ENCODE measurements around the gene NBR1.
A peak's percentile ranks its signal among the peaks of the same experiment; 100 is the strongest.
"Not testable (repeated sequence)": the region's sequence is repeated elsewhere in the genome, so short reads cannot be mapped to it uniquely, and the experiment has no call there.

The NBR1 gene

GRCh38 chr17:43170766-43171585, at the start of gene NBR1:
Gene NBR1 (plus strand): TSS chr17:43171214. CDS start chr17:43175800, 4,586 bp downstream.
- DNase-seq: peak; percentile 95 to 98

DNA sequence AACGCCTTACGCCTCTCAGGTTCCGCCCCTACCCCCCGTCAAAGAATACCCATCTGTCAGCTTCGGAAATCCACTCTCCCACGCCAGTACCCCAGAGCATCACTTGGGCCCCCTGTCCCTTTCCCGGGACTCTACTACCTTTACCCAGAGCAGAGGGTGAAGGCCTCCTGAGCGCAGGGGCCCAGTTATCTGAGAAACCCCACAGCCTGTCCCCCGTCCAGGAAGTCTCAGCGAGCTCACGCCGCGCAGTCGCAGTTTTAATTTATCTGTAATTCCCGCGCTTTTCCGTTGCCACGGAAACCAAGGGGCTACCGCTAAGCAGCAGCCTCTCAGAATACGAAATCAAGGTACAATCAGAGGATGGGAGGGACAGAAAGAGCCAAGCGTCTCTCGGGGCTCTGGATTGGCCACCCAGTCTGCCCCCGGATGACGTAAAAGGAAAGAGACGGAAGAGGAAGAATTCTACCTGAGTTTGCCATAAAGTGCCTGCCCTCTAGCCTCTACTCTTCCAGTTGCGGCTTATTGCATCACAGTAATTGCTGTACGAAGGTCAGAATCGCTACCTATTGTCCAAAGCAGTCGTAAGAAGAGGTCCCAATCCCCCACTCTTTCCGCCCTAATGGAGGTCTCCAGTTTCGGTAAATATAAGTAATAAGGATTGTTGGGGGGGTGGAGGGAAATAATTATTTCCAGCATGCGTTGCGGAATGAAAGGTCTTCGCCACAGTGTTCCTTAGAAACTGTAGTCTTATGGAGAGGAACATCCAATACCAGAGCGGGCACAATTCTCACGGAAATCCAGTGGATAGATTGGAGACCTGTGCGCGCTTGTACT, 45.7 kb upstream of the NBR1 start, which contains the start of gene BRCA1:
BRCA1 (minus strand) TSS at position 232 of the 834 bp plus-strand sequence. CDS start 1,268 bp downstream, outside the sequence.
- DNase-seq: peak; percentile 99

DNA sequence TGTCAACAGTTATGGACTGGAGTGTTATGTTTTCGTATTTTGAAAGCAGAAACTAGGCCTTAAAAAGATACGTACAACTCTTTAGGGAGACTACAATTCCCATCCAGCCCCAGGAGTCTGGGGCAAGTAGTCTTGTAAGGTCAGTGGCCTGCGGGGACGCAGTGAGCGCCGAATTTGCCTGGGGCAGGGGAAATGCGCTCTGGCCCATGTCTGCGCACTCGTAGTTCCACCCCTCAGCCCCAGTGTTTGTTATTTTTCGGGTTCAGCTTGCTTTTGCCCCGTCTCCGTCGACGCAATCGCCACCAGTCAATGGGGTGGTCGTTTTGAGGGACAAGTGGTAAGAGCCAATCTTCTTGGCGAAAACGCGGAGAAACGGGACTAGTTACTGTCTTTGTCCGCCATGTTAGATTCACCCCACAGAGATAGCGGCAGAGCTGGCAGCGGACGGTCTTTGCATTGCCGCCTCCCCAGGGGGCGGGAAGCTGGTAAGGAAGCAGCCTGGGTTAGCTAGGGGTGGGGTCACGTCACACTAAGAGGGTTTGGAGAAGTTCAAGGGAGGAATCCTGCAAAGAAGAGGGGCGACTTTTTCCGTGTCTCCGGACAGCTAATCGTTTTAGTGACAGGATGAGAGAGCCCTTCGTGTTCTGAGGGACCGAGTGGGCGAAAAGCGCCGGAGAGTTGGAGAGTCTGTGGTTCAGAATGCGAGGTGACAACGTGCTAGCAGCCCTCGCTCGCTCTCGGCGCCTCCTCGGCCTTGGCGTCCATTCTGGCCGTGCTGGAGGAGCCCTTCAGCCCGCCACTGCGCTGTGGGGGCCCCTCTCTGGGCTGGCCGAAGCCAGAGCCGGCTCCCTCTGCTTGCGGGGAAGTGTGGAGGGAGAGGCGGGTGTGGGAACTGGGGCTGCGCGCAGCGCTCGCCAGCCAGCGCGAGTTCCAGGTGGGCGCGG, 44.8 kb upstream of the NBR1 start:
- peak; percentile 14 to 15 for DNase-seq

DNA sequence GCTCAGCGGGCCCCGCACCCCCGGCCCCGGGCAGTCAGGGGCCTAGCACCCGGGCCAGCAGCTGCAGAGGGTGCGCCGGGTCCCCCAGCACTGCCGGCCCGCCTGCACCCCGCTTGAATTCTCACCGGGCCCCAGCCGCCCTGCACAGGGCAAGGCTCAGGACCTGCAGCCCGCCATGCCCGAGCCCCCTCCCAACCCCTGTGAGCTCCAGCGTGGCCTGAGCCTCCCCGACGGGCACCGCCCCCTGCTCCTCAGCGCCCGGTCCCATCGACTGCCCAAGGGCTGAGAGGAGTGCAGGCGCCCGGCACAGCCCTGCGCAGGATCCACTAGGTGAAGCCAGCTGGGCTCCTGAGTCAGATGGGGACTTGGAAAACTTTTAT, 44.1 kb upstream of the NBR1 start:
- no peak for DNase-seq

DNA sequence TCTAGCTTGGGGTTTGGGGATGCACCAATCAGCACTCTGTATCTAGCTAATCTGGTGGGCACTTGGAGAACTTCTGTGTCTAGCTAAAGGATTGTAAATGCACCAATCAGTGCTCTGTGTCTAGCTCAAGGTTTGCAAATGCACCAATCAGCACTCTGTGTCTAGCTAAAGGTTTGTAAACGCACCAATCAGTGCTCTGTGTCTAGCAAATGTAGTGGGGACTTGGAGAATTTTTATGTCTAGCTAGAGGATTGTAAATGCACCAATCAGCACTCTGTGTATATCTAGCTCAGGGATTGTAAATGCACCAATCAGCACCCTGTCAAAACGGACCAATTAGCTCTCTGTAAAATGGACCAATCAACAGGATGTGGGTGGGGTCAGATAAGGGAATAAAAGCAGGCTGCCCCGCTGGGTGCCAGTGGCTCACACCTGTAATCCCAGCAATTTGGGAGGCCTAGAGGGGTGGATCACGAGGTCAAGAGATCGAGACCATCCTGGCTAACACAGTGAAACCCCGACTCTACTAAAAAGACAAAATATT, 43.6 kb upstream of the NBR1 start:
- not testable (repeated sequence) for DNase-seq

- DNase-seq: no peak
Measured at GRCh38 chr17:43129671-43130010, 41.4 kb upstream of the NBR1 start.

DNA sequence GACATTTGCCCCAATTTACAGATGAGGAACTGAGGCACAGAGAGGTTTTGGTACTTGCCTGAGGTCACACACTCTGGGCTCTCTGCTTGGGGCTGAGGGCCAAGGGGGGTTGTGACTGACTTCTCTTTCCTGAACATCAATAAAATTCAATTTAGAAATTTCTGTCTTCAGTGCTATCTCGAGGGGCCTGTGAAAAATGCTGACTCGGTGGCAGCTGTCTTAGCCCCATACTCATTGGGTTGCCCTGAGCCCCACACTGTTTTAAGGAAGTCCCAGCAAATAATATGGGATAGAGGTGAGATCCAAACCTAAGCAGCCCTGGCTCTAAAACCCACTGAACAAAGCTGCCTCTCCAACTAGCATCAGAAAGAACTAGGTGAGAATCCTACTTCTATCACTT, 38.9 kb upstream of the NBR1 start:
- DNase-seq: no peak

DNA sequence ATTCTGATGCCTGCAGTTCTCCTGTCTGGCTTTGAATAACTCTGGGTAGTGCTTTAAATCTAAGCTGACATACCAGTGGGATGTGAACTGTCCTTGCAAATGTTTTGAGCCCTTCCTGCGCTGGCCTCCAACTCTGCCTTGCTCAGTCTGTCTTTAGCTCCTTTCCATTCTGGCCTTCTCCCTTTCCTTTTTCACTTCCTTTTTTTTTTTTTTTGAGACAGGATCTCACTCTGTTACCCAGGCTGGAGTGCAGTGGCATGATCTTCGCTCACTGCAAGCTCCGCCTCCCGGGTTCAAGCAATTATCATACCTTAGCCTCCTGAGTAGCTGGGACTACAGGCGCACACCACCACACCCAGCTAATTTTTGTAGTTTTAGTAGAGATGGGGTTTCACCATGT, 37.6 kb upstream of the NBR1 start:
- DNase-seq: not testable (repeated sequence)

- DNase-seq: no peak
Measured at GRCh38 chr17:43134774-43135453, 36.1 kb upstream of the NBR1 start.

GRCh38 chr17:43135454-43135819, 35.6 kb upstream of the NBR1 start:
- DNase-seq: no peak

GRCh38 chr17:43136574-43136973, 34.4 kb upstream of the NBR1 start:
- not testable (repeated sequence) for DNase-seq

- not testable (repeated sequence) for DNase-seq
Measured at GRCh38 chr17:43138531-43138930, 32.5 kb upstream of the NBR1 start.

DNA sequence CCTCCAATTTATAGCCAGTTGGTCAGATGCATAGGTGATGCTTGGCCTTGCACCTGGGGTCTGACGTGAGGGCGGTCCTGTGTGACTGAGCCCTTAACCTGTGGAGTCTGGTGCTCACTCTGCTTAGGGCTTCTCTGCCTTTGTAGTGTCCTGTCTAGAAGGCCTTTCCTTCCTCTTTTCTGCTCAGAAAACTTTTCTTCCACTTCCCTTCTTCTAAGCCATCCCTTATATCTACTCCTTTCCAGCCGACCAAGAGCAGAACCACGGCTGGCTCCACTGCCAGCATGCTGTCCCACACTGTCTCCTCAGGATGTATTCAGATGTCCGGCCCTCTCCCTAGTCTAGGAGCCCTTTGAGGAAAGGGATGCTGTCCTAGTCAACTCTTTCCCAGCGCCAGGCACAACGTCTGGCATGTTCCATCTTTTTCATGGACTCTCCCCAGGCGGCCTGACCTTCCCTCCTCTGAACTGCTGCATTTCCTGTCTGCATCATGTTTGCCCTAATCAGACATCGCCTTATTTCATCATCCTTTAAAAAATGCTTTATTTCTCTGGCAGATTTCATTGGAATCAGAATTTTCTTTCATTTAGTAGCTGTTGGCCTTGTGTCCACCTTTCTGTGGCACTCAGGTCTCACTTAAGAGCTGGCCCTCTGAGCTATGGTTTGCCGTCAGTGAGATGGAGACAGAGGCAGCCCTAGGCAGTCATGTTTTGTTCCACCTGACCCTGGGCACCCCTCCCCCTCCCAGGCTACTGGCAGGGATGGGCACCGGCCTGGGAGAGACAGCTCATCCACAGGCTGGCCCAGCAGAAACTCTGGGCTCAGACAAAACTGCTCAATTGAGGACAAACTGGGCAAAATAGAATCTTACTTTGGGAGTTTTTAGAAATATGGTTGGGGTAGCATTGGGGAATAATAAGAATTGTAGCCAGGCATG, 30.4 kb upstream of the NBR1 start:
- DNase-seq: no peak

DNA sequence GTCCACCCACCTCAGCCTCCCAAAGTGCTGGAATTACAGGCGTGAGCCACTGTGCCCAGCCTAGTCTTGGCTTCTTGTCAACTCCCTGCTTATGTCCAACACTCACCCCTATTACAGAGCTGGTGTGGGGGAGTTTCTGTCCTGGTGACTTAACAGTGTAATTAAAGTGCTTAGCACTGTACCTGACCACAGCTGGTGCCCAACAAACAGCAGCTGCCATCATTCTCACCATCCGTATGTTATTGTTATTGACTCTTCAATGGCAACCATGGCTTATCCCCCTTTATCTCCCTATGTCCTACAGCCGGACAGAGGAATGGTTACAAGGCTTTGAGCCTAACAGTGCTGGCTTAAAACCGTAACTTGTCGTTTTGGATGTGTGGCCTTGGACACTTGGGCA, 28.9 kb upstream of the NBR1 start:
- no peak for DNase-seq

DNA sequence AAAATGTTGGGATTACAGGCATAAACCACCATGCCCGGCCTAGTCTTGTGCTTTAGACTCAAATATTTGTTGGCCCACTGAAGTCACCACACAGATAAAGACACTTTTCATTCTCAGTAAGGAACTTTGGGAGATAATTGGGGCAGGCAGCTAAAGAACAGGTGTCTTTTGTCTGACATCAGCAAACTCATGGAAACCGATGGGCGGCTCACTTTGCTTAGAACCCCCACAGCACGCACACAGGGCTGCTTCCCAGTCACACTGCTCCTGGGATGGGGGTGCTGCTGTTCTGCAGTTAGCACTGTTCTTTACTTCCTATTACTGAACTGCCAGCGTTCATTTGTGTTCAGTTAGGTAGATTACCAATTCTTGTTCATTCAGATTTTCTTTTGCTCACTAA, 27.8 kb upstream of the NBR1 start:
- DNase-seq: no peak

- DNase-seq: no peak
Measured at GRCh38 chr17:43146649-43147048, 24.4 kb upstream of the NBR1 start.

DNA sequence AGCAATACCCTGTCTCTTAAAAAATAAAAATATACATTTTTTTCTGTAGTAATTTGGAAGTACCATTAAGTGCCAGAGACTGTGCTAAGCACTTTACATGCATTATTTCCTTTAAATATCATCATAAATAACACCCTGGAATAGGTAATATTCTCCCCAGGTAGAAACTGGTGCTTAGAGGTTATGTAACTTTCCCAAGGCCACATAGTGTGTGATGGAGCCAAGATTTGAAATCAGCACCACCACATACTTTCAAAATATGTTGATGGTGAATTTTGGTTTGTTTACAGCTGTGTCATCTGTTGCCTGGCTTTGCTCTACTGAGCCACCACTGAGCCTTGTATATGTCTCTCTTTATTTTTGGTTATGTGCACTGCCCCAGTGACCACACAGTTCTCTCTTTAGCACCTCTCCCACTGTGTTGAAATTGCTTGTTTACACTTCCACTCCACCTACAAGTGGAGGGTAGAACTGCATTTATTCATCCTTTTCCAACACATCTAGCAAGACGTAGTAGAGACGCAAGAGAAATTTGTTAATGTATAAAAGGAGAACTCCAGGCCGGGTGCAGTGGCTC, 19.0 kb upstream of the NBR1 start:
- DNase-seq: no peak

- DNase-seq: not testable (repeated sequence)
Measured at GRCh38 chr17:43153197-43153835, 17.7 kb upstream of the NBR1 start.

- DNase-seq: no peak
Measured at GRCh38 chr17:43155666-43156065, 15.3 kb upstream of the NBR1 start.

- DNase-seq: not testable (repeated sequence)
Measured at GRCh38 chr17:43159232-43159631, 11.8 kb upstream of the NBR1 start.
